WTC11 (cell line): ENCODE measurements around the gene MRS2. TPM values are rescaled to one million over a fixed set of nuclear protein-coding genes. Genes with fewer than 3 reads are reported as not detected.

Experiments
- ATAC-seq: fragments of 200-7000 bp; cut with Tn5 transposase; 2 replicates; pipeline ENCODE4 v1.10.0; 2021; ENCODE audit warnings: mild to moderate bottlenecking, moderate library complexity
- CTCF ChIA-PET: fragments of 300-600 bp; sonication (Branson Sonifier 250); formaldehyde crosslinking; loops from one replicate; lab custom pipeline; 2021; ENCODE audit warnings: antibody characterized with exemption; lab: Charles Lee
- POLR2A ChIA-PET: fragments of 350-600 bp; sonication (Branson Sonifier 250); formaldehyde crosslinking; loops from one replicate; lab custom pipeline; 2021; ENCODE audit warnings: antibody characterized with exemption; lab: Charles Lee
- DNase-seq: peaks from one replicate; pipeline ENCODE4 v3.0.0; 2021; ENCODE audit warnings: low spot score
- H3K27ac Mint-ChIP-seq: 2 replicates; pipeline ENCODE4 v1.8.0; 2021; ENCODE audit warnings: mixed read lengths
- H3K27me3 Mint-ChIP-seq: 2 replicates; pipeline ENCODE4 v1.8.0; 2021; ENCODE audit warnings: low read depth, mild to moderate bottlenecking, moderate library complexity, mixed read lengths
- H3K36me3 Mint-ChIP-seq: 2 replicates; pipeline ENCODE4 v1.8.0; 2021; ENCODE audit warnings: mixed read lengths
- H3K4me1 Mint-ChIP-seq: 2 replicates; pipeline ENCODE4 v1.8.0; 2022; ENCODE audit warnings: mixed read lengths
- H3K4me3 Mint-ChIP-seq: 2 replicates; pipeline ENCODE4 v1.8.0; 2021; ENCODE audit warnings: mild to moderate bottlenecking, moderate library complexity, mixed read lengths
- H3K9me3 Mint-ChIP-seq: 2 replicates; pipeline ENCODE4 v1.8.0; 2021; ENCODE audit warnings: mixed read lengths
- CBFB ChIP-seq: sonication (generic); formaldehyde crosslinking; IDR thresholded peaks from 2 replicates; pipeline ENCODE4 v1.8.1; 2022; ENCODE audit warnings: mild to moderate bottlenecking, low read depth, missing genetic modification reagents
- ETV6 ChIP-seq: sonication (generic); formaldehyde crosslinking; IDR thresholded peaks from 2 replicates; pipeline ENCODE4 v1.8.1; 2022; ENCODE audit warnings: mild to moderate bottlenecking, missing genetic modification reagents
- GABPB1 ChIP-seq: sonication (generic); formaldehyde crosslinking; IDR thresholded peaks from 2 replicates; pipeline ENCODE4 v1.8.1; 2023; ENCODE audit warnings: mild to moderate bottlenecking, missing genetic modification reagents
- HMGA2 ChIP-seq: fragments of 250-450 bp; sonication (Bioruptor Pico); IDR thresholded peaks from 2 replicates; pipeline ENCODE4 v1.4.0; 2021; ENCODE audit warnings: mild to moderate bottlenecking, moderate library complexity
- IRF2 ChIP-seq: sonication (generic); formaldehyde crosslinking; IDR thresholded peaks from 2 replicates; pipeline ENCODE4 v1.8.0; 2022; ENCODE audit warnings: low read depth, missing genetic modification reagents, borderline replicate concordance
- MYBL2 ChIP-seq: sonication (generic); formaldehyde crosslinking; IDR thresholded peaks from 2 replicates; pipeline ENCODE4 v1.8.1; 2023; ENCODE audit warnings: mild to moderate bottlenecking, moderate library complexity, missing genetic modification reagents
- NFATC4 ChIP-seq: fragments of 250-450 bp; sonication (Bioruptor Pico); IDR thresholded peaks from 2 replicates; pipeline ENCODE4 v1.9.0; 2021; ENCODE audit warnings: mild to moderate bottlenecking
- NFE2L1 ChIP-seq: sonication (generic); formaldehyde crosslinking; IDR thresholded peaks from 2 replicates; pipeline ENCODE4 v1.8.1; 2023; ENCODE audit warnings: missing genetic modification reagents
- RORB ChIP-seq: fragments of 250-450 bp; sonication (Bioruptor Pico); IDR thresholded peaks from 2 replicates; pipeline ENCODE4 v1.9.0; 2021; ENCODE audit warnings: mild to moderate bottlenecking
- TP53 ChIP-seq: sonication (generic); formaldehyde crosslinking; IDR thresholded peaks from 2 replicates; pipeline ENCODE4 v1.8.1; 2023; ENCODE audit warnings: mild to moderate bottlenecking, missing genetic modification reagents
- ZNF263 ChIP-seq: sonication (generic); formaldehyde crosslinking; IDR thresholded peaks from 2 replicates; pipeline ENCODE4 v1.8.1; 2022; ENCODE audit warnings: low read depth, mild to moderate bottlenecking, moderate library complexity, missing genetic modification reagents
- total RNA-seq: library from RNA; stranded (reverse); gene quantifications from 3 replicates; pipeline ENCODE4 v1.2.3, GENCODE V29; 2021
- TF ChIP-seq, protein P1 (sequence below): sonication (generic); formaldehyde crosslinking; IDR thresholded peaks from 2 replicates; pipeline ENCODE4 v1.8.0; 2022; ENCODE audit warnings: missing genetic modification reagents
- TF ChIP-seq, protein P2 (sequence below): fragments of 250-450 bp; sonication (Bioruptor Pico); IDR thresholded peaks from 2 replicates; pipeline ENCODE4 v1.8.0; 2021; ENCODE audit warnings: mild to moderate bottlenecking
- TF ChIP-seq, protein P3 (sequence below): sonication (generic); formaldehyde crosslinking; IDR thresholded peaks from 2 replicates; pipeline ENCODE4 v1.8.1; 2023; ENCODE audit warnings: mild to moderate bottlenecking, missing genetic modification reagents
- TF ChIP-seq, protein P4 (sequence below): sonication (generic); formaldehyde crosslinking; IDR thresholded peaks from 2 replicates; pipeline ENCODE4 v1.8.0; 2023; ENCODE audit warnings: mild to moderate bottlenecking, missing genetic modification reagents
- TF ChIP-seq, protein P5 (sequence below): sonication (generic); formaldehyde crosslinking; conservative IDR thresholded peaks from 2 replicates; pipeline ENCODE4 v1.8.1; 2022; ENCODE audit warnings: mild to moderate bottlenecking, missing genetic modification reagents
- TF ChIP-seq, protein P6 (sequence below): sonication (generic); formaldehyde crosslinking; IDR thresholded peaks from 2 replicates; pipeline ENCODE4 v1.8.1; 2023; ENCODE audit warnings: mild to moderate bottlenecking, moderate library complexity, missing genetic modification reagents
- TF ChIP-seq, protein P7 (sequence below): sonication (generic); formaldehyde crosslinking; IDR thresholded peaks from 2 replicates; pipeline ENCODE4 v1.8.0; 2023; ENCODE audit warnings: missing genetic modification reagents, mild to moderate bottlenecking, borderline replicate concordance
- TF ChIP-seq, protein P8 (sequence below): fragments of 250-450 bp; sonication (Bioruptor Pico); IDR thresholded peaks from 2 replicates; pipeline ENCODE4 v1.9.0; 2021; ENCODE audit warnings: moderate library complexity, mild to moderate bottlenecking, inconsistent platforms, borderline replicate concordance

The MRS2 gene
- total RNA-seq, 1 experiment from 2014 or later, result 91.6 TPM

DNA sequence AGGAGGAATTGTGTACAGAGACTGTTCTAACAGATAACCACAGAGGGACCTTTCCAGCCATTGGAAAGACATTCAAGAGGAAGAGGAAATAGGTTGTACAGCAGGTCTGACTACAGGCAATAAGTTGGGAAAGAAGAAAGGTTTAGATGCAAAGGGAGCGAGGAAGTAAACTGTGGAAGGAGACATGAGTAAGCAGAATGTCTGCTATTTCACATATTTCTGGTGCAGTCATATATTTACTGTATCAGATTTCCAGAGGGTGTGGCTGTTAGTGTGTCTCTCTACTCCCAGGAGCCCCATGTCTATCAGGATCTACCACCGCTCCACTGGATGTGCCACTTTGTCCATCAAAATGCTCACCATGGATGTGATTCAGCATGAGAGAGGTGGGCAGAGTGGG lies 25.9 kb downstream of the MRS2 start:
- ChIA-PET POLR2A (no interaction called here), CTCF (no interaction called here)
- H3K9me3 Mint-ChIP-seq, result no peaks in the 10 kb centered on the region
- H3K27me3 Mint-ChIP-seq, result no peaks in the 10 kb centered on the region
- ATAC-seq, result no peak
- H3K4me3 Mint-ChIP-seq, result no peak overlapping the region
- no peaks in the 10 kb centered on the region for H3K4me1 Mint-ChIP-seq
- no peak for DNase-seq
- H3K36me3 Mint-ChIP-seq, result peaks cover 25% of the 10 kb centered on the region
- H3K27ac Mint-ChIP-seq, result no peak overlapping the region
- TF ChIP-seq HMGA2 (CRISPR knock-in tag) (no peak), GABPB1 (CRISPR knock-in tag) (no peak), TP53 (CRISPR knock-in tag) (no peak), MYBL2 (CRISPR knock-in tag) (no peak), IRF2 (CRISPR knock-in tag) (no peak), ZNF263 (no peak), RORB (CRISPR knock-in tag) (no peak), ETV6 (no peak), CBFB (CRISPR knock-in tag) (no peak), NFATC4 (CRISPR knock-in tag) (no peak), NFE2L1 (CRISPR knock-in tag) (no peak)
- TF ChIP-seq, protein P1, sequence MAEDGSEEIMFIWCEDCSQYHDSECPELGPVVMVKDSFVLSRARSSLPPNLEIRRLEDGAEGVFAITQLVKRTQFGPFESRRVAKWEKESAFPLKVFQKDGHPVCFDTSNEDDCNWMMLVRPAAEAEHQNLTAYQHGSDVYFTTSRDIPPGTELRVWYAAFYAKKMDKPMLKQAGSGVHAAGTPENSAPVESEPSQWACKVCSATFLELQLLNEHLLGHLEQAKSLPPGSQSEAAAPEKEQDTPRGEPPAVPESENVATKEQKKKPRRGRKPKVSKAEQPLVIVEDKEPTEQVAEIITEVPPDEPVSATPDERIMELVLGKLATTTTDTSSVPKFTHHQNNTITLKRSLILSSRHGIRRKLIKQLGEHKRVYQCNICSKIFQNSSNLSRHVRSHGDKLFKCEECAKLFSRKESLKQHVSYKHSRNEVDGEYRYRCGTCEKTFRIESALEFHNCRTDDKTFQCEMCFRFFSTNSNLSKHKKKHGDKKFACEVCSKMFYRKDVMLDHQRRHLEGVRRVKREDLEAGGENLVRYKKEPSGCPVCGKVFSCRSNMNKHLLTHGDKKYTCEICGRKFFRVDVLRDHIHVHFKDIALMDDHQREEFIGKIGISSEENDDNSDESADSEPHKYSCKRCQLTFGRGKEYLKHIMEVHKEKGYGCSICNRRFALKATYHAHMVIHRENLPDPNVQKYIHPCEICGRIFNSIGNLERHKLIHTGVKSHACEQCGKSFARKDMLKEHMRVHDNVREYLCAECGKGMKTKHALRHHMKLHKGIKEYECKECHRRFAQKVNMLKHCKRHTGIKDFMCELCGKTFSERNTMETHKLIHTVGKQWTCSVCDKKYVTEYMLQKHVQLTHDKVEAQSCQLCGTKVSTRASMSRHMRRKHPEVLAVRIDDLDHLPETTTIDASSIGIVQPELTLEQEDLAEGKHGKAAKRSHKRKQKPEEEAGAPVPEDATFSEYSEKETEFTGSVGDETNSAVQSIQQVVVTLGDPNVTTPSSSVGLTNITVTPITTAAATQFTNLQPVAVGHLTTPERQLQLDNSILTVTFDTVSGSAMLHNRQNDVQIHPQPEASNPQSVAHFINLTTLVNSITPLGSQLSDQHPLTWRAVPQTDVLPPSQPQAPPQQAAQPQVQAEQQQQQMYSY (CRISPR knock-in tag), result no peak
- TF ChIP-seq, protein P2, sequence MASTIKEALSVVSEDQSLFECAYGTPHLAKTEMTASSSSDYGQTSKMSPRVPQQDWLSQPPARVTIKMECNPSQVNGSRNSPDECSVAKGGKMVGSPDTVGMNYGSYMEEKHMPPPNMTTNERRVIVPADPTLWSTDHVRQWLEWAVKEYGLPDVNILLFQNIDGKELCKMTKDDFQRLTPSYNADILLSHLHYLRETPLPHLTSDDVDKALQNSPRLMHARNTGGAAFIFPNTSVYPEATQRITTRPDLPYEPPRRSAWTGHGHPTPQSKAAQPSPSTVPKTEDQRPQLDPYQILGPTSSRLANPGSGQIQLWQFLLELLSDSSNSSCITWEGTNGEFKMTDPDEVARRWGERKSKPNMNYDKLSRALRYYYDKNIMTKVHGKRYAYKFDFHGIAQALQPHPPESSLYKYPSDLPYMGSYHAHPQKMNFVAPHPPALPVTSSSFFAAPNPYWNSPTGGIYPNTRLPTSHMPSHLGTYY, result no peak
- TF ChIP-seq, protein P3, sequence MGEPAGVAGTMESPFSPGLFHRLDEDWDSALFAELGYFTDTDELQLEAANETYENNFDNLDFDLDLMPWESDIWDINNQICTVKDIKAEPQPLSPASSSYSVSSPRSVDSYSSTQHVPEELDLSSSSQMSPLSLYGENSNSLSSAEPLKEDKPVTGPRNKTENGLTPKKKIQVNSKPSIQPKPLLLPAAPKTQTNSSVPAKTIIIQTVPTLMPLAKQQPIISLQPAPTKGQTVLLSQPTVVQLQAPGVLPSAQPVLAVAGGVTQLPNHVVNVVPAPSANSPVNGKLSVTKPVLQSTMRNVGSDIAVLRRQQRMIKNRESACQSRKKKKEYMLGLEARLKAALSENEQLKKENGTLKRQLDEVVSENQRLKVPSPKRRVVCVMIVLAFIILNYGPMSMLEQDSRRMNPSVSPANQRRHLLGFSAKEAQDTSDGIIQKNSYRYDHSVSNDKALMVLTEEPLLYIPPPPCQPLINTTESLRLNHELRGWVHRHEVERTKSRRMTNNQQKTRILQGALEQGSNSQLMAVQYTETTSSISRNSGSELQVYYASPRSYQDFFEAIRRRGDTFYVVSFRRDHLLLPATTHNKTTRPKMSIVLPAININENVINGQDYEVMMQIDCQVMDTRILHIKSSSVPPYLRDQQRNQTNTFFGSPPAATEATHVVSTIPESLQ, result no peak
- TF ChIP-seq, protein P4, sequence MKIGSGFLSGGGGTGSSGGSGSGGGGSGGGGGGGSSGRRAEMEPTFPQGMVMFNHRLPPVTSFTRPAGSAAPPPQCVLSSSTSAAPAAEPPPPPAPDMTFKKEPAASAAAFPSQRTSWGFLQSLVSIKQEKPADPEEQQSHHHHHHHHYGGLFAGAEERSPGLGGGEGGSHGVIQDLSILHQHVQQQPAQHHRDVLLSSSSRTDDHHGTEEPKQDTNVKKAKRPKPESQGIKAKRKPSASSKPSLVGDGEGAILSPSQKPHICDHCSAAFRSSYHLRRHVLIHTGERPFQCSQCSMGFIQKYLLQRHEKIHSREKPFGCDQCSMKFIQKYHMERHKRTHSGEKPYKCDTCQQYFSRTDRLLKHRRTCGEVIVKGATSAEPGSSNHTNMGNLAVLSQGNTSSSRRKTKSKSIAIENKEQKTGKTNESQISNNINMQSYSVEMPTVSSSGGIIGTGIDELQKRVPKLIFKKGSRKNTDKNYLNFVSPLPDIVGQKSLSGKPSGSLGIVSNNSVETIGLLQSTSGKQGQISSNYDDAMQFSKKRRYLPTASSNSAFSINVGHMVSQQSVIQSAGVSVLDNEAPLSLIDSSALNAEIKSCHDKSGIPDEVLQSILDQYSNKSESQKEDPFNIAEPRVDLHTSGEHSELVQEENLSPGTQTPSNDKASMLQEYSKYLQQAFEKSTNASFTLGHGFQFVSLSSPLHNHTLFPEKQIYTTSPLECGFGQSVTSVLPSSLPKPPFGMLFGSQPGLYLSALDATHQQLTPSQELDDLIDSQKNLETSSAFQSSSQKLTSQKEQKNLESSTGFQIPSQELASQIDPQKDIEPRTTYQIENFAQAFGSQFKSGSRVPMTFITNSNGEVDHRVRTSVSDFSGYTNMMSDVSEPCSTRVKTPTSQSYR, result no peak
- TF ChIP-seq, protein P5, sequence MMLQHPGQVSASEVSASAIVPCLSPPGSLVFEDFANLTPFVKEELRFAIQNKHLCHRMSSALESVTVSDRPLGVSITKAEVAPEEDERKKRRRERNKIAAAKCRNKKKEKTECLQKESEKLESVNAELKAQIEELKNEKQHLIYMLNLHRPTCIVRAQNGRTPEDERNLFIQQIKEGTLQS, result no peak
- TF ChIP-seq, protein P6, sequence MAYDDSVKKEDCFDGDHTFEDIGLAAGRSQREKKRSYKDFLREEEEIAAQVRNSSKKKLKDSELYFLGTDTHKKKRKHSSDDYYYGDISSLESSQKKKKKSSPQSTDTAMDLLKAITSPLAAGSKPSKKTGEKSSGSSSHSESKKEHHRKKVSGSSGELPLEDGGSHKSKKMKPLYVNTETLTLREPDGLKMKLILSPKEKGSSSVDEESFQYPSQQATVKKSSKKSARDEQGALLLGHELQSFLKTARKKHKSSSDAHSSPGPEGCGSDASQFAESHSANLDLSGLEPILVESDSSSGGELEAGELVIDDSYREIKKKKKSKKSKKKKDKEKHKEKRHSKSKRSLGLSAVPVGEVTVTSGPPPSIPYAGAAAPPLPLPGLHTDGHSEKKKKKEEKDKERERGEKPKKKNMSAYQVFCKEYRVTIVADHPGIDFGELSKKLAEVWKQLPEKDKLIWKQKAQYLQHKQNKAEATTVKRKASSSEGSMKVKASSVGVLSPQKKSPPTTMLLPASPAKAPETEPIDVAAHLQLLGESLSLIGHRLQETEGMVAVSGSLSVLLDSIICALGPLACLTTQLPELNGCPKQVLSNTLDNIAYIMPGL (CRISPR knock-in tag), result no peak
- TF ChIP-seq, protein P7, sequence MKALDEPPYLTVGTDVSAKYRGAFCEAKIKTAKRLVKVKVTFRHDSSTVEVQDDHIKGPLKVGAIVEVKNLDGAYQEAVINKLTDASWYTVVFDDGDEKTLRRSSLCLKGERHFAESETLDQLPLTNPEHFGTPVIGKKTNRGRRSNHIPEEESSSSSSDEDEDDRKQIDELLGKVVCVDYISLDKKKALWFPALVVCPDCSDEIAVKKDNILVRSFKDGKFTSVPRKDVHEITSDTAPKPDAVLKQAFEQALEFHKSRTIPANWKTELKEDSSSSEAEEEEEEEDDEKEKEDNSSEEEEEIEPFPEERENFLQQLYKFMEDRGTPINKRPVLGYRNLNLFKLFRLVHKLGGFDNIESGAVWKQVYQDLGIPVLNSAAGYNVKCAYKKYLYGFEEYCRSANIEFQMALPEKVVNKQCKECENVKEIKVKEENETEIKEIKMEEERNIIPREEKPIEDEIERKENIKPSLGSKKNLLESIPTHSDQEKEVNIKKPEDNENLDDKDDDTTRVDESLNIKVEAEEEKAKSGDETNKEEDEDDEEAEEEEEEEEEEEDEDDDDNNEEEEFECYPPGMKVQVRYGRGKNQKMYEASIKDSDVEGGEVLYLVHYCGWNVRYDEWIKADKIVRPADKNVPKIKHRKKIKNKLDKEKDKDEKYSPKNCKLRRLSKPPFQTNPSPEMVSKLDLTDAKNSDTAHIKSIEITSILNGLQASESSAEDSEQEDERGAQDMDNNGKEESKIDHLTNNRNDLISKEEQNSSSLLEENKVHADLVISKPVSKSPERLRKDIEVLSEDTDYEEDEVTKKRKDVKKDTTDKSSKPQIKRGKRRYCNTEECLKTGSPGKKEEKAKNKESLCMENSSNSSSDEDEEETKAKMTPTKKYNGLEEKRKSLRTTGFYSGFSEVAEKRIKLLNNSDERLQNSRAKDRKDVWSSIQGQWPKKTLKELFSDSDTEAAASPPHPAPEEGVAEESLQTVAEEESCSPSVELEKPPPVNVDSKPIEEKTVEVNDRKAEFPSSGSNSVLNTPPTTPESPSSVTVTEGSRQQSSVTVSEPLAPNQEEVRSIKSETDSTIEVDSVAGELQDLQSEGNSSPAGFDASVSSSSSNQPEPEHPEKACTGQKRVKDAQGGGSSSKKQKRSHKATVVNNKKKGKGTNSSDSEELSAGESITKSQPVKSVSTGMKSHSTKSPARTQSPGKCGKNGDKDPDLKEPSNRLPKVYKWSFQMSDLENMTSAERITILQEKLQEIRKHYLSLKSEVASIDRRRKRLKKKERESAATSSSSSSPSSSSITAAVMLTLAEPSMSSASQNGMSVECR (CRISPR knock-in tag), result no peak
- TF ChIP-seq, protein P8, sequence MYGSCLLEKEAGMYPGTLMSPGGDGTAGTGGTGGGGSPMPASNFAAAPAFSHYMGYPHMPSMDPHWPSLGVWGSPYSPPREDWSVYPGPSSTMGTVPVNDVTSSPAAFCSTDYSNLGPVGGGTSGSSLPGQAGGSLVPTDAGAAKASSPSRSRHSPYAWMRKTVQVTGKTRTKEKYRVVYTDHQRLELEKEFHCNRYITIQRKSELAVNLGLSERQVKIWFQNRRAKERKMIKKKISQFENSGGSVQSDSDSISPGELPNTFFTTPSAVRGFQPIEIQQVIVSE (CRISPR knock-in tag), result no peak
